Measurements from ENCODE around the gene GPR39.

GPR39 gene

GRCh38 chr2:132446444-132446843 lies 29.8 kb downstream of the GPR39 start:
- DNase-seq: no peak

- no peak for DNase-seq
Measured at GRCh38 chr2:132448331-132448730, 31.7 kb downstream of the GPR39 start.

GRCh38 chr2:132448771-132449170 lies 32.2 kb downstream of the GPR39 start:
- DNase-seq: peak; percentile 31

DNA sequence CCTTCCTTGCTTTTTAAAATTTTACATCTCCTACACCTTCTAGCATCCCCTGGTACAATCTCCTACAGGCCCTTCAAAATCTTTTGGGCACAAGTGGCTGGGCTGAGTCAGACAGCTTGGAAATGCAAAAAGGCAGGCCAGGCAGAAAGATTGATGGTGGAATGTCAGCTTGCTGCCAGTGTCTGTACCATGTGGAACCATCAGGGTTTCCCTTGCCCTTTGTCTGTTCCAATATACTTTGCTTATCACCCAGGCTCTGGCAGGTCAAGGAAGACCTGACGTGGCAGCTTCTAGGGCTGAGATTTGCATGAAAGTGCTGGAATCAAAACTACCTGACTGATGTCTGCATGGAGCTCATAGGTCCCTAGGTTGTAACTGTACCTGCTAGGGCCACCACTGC lies 33.3 kb downstream of the GPR39 start:
- no peak for DNase-seq

DNA sequence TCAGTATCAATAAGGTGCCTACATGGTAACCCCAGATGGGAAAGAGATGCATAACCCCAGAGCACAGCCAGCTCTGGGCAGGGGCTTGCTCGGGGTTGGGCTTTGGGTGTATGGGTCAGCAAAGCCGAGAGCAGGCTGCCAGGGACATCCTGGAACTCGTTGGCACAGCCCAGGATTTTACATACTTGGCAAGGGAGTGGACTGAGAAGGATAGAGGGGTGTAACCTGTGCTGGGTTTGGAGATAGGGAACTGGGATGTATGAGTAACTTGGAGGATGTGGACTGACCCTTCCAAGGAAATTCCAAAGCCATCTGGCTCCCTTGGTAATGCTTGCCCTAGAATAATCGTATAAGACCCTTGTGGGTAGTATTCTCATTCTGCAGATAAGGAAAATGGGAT lies 44.2 kb downstream of the GPR39 start:
- DNase-seq: no peak

DNA sequence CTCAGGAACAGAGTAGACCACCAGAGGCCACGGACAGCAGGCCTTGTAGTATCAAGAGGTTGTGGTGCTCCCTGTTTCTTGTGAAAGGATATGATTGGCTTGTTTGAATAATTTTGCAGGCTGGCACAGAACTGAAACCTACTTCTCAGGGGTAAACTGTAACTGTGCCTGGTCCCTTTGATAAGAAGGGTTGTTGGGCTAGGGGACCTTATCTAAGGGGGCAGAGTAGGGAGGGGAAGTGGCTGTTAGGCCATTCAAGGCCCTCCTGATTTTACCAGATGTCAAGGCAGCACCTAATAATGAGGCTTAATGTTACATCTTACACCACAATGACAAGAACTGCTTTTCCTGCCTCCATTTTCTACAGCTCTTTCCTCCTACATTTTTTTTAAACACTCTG lies 45.6 kb downstream of the GPR39 start:
- no peak for DNase-seq

- no peak for DNase-seq
Measured at GRCh38 chr2:132463719-132464118, 47.1 kb downstream of the GPR39 start.

DNA sequence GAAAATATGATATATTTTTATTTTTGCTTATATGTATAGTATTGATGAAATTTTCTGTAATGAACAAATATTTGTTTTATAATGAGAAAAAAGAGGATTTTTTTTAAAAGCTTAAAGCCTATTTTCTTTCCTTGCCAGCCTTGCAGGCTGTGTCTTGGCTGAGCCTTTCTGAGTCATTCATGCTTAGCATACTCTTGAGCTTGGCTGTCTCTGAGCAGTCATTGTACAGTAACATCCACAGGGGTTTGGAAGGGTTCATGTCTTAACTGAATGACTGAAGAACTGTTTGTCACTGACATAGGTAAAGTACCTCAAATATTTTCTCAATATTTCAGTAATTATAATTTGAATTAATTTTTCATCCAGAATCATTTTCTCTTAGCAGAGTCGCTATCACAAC lies 49.3 kb downstream of the GPR39 start:
- no peak for DNase-seq

GRCh38 chr2:132466428-132467028 lies 49.9 kb downstream of the GPR39 start:
- DNase-seq: no peak

DNA sequence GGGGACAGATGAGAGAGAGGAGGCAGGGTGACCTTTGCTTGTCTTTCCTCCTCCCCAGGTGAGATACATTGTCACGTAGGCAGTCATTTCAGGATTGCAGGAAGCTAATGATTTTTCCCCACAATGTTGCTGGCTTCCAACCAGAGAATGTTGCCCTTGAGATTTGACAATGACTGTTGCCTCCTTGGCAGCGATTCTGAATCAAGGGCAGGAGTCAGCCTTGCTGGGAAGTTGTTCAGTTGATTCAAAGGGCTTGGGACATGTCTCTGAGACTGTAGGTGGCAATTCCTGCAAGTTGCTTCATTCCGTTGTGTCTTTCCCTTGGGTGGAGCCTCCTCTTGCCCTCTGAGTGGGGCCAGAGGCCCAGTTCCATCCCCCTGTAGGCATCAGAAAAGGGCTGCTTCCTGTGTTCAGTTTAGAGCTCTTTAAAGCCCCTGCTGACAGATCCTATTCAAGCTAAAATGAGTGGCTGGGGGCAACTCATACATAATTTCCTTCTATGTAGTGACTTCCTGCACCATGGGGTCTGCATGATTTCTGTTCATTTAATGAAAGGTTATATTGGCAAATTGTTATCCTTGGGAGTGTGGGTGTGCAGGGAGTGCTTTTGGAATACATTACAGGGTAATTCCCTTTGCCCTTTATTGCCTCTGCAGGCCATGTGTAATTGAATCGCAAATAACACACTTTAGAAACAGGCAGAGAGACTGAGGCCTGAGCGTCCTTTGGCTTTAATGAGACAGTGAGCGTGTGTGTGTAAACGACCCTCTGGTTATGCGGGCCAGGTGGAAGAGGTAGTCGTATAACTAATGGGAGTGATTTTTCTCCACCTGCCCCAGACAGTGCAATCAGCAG lies 52.4 kb downstream of the GPR39 start:
- peak; percentile 42 for DNase-seq

DNA sequence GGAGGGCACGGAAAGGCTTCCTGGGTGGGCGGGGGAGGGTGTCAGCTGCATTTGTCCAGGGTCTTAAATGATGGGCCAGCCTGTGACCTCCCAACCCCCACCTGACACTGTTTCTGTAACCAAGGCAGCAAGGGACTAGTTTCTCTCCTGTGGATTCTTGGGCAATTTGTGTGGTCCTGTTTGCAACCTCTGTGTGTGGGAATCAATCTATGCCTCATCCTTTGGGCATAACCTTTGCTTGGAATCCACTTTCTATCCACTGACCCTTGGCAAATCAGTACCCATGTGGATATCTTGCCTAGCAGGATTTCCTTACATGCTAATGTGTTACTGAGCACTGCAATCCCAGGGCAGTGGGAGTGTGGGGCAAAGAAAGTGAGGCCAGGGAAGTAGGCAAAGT lies 54.1 kb downstream of the GPR39 start:
- DNase-seq: no peak

DNA sequence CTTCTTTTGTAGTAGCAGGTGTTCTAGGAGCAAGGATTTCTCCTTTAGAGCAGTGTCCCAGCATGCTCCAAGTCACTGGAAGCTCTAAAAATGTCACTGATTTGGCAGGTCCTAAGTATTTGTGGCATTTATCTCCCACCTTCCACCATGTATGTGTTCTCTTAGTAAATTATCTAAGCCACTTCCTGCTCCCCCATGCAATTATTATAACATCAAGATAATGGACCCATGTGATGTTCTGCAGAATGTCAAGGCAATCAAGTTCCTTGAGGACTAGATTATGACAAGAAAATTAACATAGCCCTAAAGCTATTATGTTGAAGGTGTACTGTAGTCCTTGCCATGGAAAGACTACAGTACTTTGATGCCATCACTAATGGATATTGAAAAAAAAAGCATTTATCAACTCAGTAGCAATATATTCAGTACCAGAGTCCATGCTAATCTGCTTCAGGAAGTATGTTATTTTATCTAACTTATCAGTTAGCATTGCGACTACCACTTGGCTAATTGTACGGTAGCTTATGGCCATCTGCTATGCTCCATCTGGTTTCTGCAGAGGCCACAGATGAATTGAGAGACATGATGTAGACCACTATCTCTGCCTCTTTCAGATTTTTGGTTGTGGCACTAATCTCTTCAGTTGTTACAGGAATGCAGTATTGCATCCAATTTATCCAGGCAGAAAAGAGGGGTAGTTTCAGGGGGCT lies 56.7 kb downstream of the GPR39 start:
- DNase-seq: no peak

GRCh38 chr2:132475615-132476014 lies 59.0 kb downstream of the GPR39 start:
- no peak for DNase-seq

DNA sequence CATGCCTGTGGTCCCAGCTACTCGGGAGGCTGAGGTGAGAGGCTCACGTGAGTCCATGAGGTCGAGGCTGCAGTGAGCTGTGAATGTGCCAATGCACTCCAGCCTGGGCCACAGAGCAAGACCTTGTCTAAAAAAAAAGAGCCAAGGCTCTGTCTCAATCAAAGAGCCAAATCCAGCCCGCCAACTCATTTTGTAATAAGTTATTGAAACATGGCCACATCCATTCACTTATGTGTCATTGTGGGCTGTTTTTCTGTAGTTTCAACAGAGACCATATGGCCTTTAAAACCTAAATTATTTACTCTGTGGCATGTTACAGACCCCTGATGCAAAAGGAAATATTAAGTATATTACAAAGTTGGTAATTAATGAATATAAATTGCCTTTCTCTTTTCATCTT lies 60.8 kb downstream of the GPR39 start:
- DNase-seq: peak; percentile 42

GRCh38 chr2:132477962-132478361 lies 61.4 kb downstream of the GPR39 start:
- DNase-seq: peak; percentile 95

- no peak for DNase-seq
Measured at GRCh38 chr2:132478461-132479105, 62.0 kb downstream of the GPR39 start.

DNA sequence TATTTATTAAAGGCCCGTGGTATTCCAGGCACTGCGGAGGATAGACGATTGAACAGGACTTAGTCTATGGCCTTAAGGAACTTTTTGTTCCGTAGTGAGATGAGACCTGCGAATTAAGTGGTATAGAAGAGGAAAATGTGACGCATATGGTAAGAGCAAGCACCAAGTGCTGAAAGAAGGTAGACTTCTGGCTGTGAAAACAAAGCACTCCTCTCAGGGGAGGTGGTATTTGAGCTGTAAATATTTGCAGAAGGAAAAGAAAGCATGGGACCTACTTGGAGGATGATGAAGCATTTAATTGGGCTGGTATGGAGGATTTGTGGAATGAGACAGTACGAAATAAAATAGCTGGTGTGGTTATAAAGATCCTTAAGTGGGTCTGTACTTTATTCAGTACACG lies 62.5 kb downstream of the GPR39 start:
- peak; percentile 68 for DNase-seq

- no peak for DNase-seq
Measured at GRCh38 chr2:132482821-132483220, 66.2 kb downstream of the GPR39 start.

GRCh38 chr2:132484144-132484543 lies 67.5 kb downstream of the GPR39 start:
- DNase-seq: no peak

DNA sequence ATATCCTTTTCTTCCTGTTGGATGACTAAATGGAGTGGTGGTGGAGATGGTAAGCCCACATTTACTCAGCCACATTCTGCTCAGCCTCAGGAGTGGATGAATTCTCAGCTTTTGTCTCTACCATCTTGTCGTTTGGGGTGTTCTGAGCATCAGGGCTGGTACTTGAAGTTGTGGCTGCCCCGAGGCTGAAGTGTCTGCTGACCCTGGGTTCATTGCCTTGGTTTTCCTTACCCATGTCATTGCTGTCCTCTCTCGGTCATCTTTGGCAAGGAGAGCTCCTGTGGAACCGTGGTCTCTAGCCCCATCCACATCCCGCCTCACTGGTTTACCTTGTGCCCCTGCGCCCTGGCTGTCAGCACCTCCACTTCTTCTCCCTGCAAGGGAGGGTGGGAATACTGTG lies 71.9 kb downstream of the GPR39 start:
- no peak for DNase-seq

DNA sequence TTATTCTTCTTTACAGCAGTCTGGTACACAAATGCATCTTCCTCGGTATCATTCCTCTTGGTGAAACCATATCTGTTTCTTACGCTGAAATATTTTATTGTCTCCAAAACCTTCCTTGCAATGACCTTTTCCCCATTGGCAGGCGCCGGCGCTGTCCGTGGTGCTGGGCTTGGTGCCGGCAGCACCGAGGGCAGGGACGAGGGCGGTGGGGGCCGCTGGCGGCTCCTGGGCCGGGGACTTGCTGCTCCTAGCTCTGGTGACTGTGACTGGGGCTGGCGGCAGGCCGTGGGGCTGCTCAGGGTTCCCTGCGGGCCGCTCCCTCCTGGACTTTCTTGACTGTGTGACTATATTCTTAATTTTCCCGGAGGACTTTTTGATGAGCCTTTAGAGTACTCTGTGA lies 72.5 kb downstream of the GPR39 start:
- DNase-seq: peak; percentile 42

GRCh38 chr2:132495881-132496280 lies 79.3 kb downstream of the GPR39 start:
- no peak for DNase-seq

- no peak for DNase-seq
Measured at GRCh38 chr2:132496555-132496954, 80.0 kb downstream of the GPR39 start.
